ENCODE results near the gene SMIM9. TPM values are rescaled to one million over a fixed set of nuclear protein-coding genes. Genes with fewer than 3 reads are reported as not detected.

SMIM9 gene
- total RNA-seq, 1 experiment from 2014 or later: not detected

- no peak overlapping the region for H3K9ac ChIP-seq (ENCODE audit: low read length)
- no peaks in the 10 kb centered on the region for H3K79me2 ChIP-seq (ENCODE audit: insufficient read depth, low read length)
- DNase-seq (ENCODE audit: low read depth, low spot score) (no peak), ATAC-seq (no peak)
- H3K4me2 ChIP-seq (ENCODE audit: low read length): no peak overlapping the region
- ChIA-PET CTCF (no interaction called here), POLR2A (no interaction called here), RAD21 (ENCODE audit: low non-redundant PET in 1 of 2, low total read pairs in 2 of 2, uncharacterized antibody in 2 of 2, unreplicated experiment in 2 of 2) (no interaction called here)
- no peaks in the 10 kb centered on the region for H3K9me3 ChIP-seq (ENCODE audit: control insufficient read depth in 1 of 2, insufficient read depth in 1 of 2, low read depth in 1 of 2, low read length in 2 of 2)
- no peak for TF ChIP-seq EGR1 (IDR thresholded peaks at IDR 0.05; ENCODE audit: low read depth)
- TF ChIP-seq YY1 (IDR thresholded peaks at IDR 0.05; ENCODE audit: extremely low read depth, insufficient replicate concordance, low read depth, low read length): no peak
- no peak for TF ChIP-seq JUND (IDR thresholded peaks at IDR 0.05)
- no peak for TF ChIP-seq SIN3A (IDR thresholded peaks at IDR 0.05; ENCODE audit: low read depth)
- no peak for TF ChIP-seq FOSL1 (IDR thresholded peaks at IDR 0.05; ENCODE audit: low read depth)
- no peak for TF ChIP-seq SP1 (IDR thresholded peaks at IDR 0.05; ENCODE audit: low read depth)
- no peak for TF ChIP-seq TCF7L2 (IDR thresholded peaks at IDR 0.05; ENCODE audit: borderline replicate concordance, extremely low read depth, insufficient read depth, insufficient read length)
- TF ChIP-seq REST (IDR thresholded peaks at IDR 0.05; ENCODE audit: low read depth): no peak
- no peak for TF ChIP-seq CEBPB (IDR thresholded peaks at IDR 0.05; ENCODE audit: low read depth)
- no peak for TF ChIP-seq MAX (IDR thresholded peaks at IDR 0.05)
- no peak for TF ChIP-seq ELF1 (IDR thresholded peaks at IDR 0.05; ENCODE audit: borderline replicate concordance, low read depth)
- TF ChIP-seq ZBTB33 (IDR thresholded peaks at IDR 0.05; ENCODE audit: extremely low read depth, insufficient replicate concordance, low read length): no peak
- no peak for TF ChIP-seq EZH2 (IDR thresholded peaks at IDR 0.05)
- no peaks in the 10 kb centered on the region for H3K27me3 ChIP-seq (ENCODE audit: insufficient read depth, low read length)
- H3K27ac ChIP-seq (ENCODE audit: low read depth, low read length): no peak overlapping the region
- H3K4me1 ChIP-seq (ENCODE audit: control insufficient read depth in 1 of 2, insufficient read depth in 2 of 2, low read length in 2 of 2): no peaks in the 10 kb centered on the region
- no peaks in the 10 kb centered on the region for H4K20me1 ChIP-seq (ENCODE audit: insufficient read depth)
- H3K36me3 ChIP-seq (ENCODE audit: control insufficient read depth in 1 of 2, insufficient read depth in 2 of 2, low read length in 2 of 2): no peaks in the 10 kb centered on the region
- no peaks in the 10 kb centered on the region for H3K9me2 ChIP-seq (ENCODE audit: insufficient read depth)
- BruUV-seq (replicated peaks): no TSS peak
- no peak overlapping the region for H2AFZ ChIP-seq (ENCODE audit: low read depth, low read length, poor library complexity, severe bottlenecking)
- H3K4me3 ChIP-seq (replicated peaks in 1 of 2; ENCODE audit: low read depth in 1 of 2, low read length in 2 of 2): no peak overlapping the region
- intact Hi-C loops (cut with micrococcal nuclease): no loop called here
Observed at GRCh38 chrX:154813801-154814200, 20.7 kb downstream of the SMIM9 start.
